Measurements from ENCODE around the gene CPT2.
A peak's percentile ranks its signal among the peaks of the same experiment; 100 is the strongest.
"Not testable (repeated sequence)": the region's sequence is repeated elsewhere in the genome, so short reads cannot be mapped to it uniquely, and the experiment has no call there.

CPT2 gene

GRCh38 chr1:53187401-53187800 lies 9.2 kb upstream of the CPT2 start:
- Histone ChIP-seq H3K9me3 (ENCODE audit: low read length) (no peaks in the 10 kb centered on the region), H2AFZ (ENCODE audit: low read depth, low read length) (no peak overlapping the region), H3K27me3 (ENCODE audit: insufficient read depth, low read length) (peaks cover 7% of the 10 kb centered on the region), H3K36me3 (ENCODE audit: insufficient read depth, low read length) (no peaks in the 10 kb centered on the region), H3K4me1 (ENCODE audit: insufficient read depth, low read length) (no peaks in the 10 kb centered on the region), H3K4me3 (ENCODE audit: low read length) (no peak overlapping the region)

- Histone ChIP-seq H3K4me1 (ENCODE audit: insufficient read depth, low read length) (no peaks in the 10 kb centered on the region), H3K36me3 (ENCODE audit: insufficient read depth, low read length) (no peaks in the 10 kb centered on the region), H3K9me3 (ENCODE audit: low read length) (no peaks in the 10 kb centered on the region), H3K4me3 (ENCODE audit: low read length) (no peak overlapping the region), H3K27me3 (ENCODE audit: insufficient read depth, low read length) (peaks cover 3% of the 10 kb centered on the region), H2AFZ (ENCODE audit: low read depth, low read length) (no peak overlapping the region)
These were observed 8.5 kb upstream of the CPT2 start for GRCh38 chr1:53188099-53188498.

DNA sequence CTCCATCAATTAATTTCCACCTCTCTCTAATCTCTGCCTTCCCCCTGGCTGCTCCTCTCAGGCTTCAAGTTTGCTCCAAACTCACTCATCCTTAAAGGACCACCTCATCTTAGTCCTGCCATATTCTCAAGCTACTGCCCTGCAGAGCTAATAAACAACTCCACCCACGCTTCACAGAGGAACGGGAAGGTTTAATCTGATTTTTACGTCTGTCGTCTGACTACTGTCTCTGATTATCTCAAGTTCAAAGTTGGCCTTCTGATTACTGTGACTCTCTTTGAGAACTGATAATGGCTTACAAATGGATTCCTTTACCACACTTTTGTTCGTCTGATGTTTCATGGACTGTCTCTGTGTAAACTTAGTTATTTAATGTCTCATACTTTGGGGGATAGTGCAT lies 7.6 kb upstream of the CPT2 start:
- no peaks in the 10 kb centered on the region for H3K36me3 ChIP-seq (ENCODE audit: insufficient read depth, low read length)
- no peak overlapping the region for H3K4me3 ChIP-seq (ENCODE audit: low read length)
- H3K27me3 ChIP-seq (ENCODE audit: insufficient read depth, low read length): peaks cover 3% of the 10 kb centered on the region
- H2AFZ ChIP-seq (ENCODE audit: low read depth, low read length): no peak overlapping the region
- H3K9me3 ChIP-seq (ENCODE audit: low read length): no peaks in the 10 kb centered on the region
- H3K4me1 ChIP-seq (ENCODE audit: insufficient read depth, low read length): no peaks in the 10 kb centered on the region

- Histone ChIP-seq H2AFZ (ENCODE audit: low read depth, low read length) (no peak overlapping the region), H3K9me3 (ENCODE audit: low read length) (no peaks in the 10 kb centered on the region), H3K27me3 (ENCODE audit: insufficient read depth, low read length) (peaks cover 3% of the 10 kb centered on the region), H3K4me1 (ENCODE audit: insufficient read depth, low read length) (no peaks in the 10 kb centered on the region), H3K4me3 (ENCODE audit: low read length) (no peak overlapping the region), H3K36me3 (ENCODE audit: insufficient read depth, low read length) (no peaks in the 10 kb centered on the region)
These were observed 6.4 kb upstream of the CPT2 start for GRCh38 chr1:53190210-53190611.

GRCh38 chr1:53195246-53196016 lies 1.2 kb upstream of the CPT2 start:
- H3K27me3 ChIP-seq (ENCODE audit: insufficient read depth, low read length): peaks cover 3% of the 10 kb centered on the region
- peak overlapping the region; percentile 94 for H2AFZ ChIP-seq (ENCODE audit: low read depth, low read length)
- no peaks in the 10 kb centered on the region for H3K36me3 ChIP-seq (ENCODE audit: insufficient read depth, low read length)
- H3K9me3 ChIP-seq (ENCODE audit: low read length): no peaks in the 10 kb centered on the region
- peaks cover 7% of the 10 kb centered on the region for H3K4me1 ChIP-seq (ENCODE audit: insufficient read depth, low read length)
- no peak overlapping the region for H3K4me3 ChIP-seq (ENCODE audit: low read length)

DNA sequence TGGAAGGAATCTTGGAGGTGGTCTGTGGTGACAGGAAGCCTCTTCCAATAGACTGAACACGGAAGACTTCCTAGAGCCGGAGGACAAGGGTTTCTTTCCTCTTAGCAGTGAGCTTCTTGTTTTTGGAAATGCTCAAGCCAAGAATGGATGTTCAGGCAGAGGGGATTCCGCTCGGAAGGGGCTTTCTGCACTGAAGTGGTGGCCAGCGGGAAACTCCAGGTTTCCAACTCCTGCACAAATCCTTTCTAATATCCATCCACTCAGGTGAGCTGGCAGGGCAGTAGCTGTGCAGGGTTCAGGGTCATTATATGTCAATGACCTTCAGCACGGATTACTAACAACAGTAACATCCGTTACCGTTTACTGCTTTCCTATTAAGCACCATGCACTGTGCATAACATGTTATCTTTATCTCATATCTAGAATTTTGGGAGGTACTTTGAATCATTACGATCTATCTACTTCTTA lies 573 bp upstream of the CPT2 start:
- Histone ChIP-seq H3K9me3 (ENCODE audit: low read length) (no peaks in the 10 kb centered on the region), H2AFZ (ENCODE audit: low read depth, low read length) (peak overlapping the region; percentile 94), H3K4me3 (ENCODE audit: low read length) (peak overlapping the region; percentile 96), H3K4me1 (ENCODE audit: insufficient read depth, low read length) (peaks cover 7% of the 10 kb centered on the region), H3K27me3 (ENCODE audit: insufficient read depth, low read length) (peaks cover 2% of the 10 kb centered on the region), H3K36me3 (ENCODE audit: insufficient read depth, low read length) (peaks cover 5% of the 10 kb centered on the region)

DNA sequence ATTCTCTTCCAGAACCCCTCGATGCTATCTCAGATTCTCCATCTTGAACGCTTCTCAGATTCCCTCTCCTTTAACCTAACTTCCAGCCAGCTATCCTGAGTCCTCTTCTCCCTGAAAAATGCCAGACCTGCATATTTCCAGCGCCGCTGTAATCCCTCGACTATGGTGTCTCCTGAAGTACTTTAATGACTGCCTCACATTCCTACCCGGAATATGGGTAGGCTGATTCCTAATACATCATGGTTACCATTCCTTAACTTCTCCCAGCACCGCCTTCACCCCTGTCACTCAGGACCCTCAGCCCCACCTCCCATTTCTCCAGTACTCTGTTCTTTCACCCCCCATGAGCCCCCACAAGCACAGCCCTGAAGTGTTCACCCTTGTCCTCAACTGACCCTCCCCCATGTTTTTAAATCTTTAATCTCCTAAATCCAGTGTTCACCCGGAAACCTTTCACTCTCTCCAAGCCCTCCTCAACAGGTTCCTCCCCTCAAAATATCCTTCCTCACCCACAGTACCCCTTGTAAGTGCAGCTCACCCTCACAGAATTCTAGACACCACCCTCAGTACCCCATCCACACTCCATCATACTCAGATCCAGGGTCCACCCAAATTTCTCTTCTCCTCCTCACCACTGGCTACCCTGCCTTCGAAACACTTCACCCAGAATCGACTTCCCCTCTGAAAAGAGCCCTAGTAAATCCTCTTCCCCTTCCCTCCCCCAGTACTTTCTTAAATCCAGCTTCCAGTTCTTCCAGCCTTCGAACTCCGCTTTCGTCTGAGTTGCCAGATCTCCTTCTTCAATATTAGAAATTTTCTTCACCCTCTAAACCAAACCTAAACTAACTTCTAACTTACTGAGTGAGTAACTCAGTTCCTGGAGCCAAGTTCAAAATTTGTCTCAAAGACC lies 922 bp downstream of the CPT2 start:
- no peaks in the 10 kb centered on the region for H3K9me3 ChIP-seq (ENCODE audit: low read length)
- no peaks in the 10 kb centered on the region for H3K27me3 ChIP-seq (ENCODE audit: insufficient read depth, low read length)
- peak overlapping the region; percentile 94 for H2AFZ ChIP-seq (ENCODE audit: low read depth, low read length)
- H3K36me3 ChIP-seq (ENCODE audit: insufficient read depth, low read length): peaks cover 20% of the 10 kb centered on the region
- H3K4me1 ChIP-seq (ENCODE audit: insufficient read depth, low read length): peaks cover 7% of the 10 kb centered on the region
- H3K4me3 ChIP-seq (ENCODE audit: low read length): peak overlapping the region; percentile 96

DNA sequence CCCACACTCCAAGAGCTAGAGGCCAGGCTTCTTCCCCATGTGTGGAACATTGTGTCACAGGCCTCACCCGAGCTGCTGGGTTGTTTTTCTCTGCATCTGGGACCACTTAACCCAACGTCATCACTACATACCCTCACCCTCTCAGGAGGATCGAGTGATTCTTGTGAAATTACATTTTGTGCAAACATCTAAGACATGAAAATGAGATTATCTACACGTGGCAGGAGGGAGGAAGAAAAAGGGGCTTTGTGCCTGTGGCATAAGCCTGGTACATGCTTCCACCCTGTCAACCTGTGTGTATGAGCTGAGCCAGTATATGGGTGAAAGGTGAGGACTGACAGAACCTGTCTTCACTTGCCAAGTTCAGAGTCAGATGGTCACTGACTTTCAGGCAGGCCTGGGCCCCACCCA lies 1.6 kb downstream of the CPT2 start:
- H3K9me3 ChIP-seq (ENCODE audit: low read length): no peaks in the 10 kb centered on the region
- H3K36me3 ChIP-seq (ENCODE audit: insufficient read depth, low read length): peaks cover 27% of the 10 kb centered on the region
- no peak overlapping the region for H3K4me3 ChIP-seq (ENCODE audit: low read length)
- no peak overlapping the region for H2AFZ ChIP-seq (ENCODE audit: low read depth, low read length)
- H3K4me1 ChIP-seq (ENCODE audit: insufficient read depth, low read length): peaks cover 7% of the 10 kb centered on the region
- no peaks in the 10 kb centered on the region for H3K27me3 ChIP-seq (ENCODE audit: insufficient read depth, low read length)

- no peak overlapping the region for H3K4me3 ChIP-seq (ENCODE audit: low read length)
- no peak overlapping the region for H2AFZ ChIP-seq (ENCODE audit: low read depth, low read length)
- peaks cover 76% of the 10 kb centered on the region for H3K36me3 ChIP-seq (ENCODE audit: insufficient read depth, low read length)
- peaks cover 27% of the 10 kb centered on the region for H3K9me3 ChIP-seq (ENCODE audit: low read length)
- no peaks in the 10 kb centered on the region for H3K27me3 ChIP-seq (ENCODE audit: insufficient read depth, low read length)
- no peaks in the 10 kb centered on the region for H3K4me1 ChIP-seq (ENCODE audit: insufficient read depth, low read length)
These were observed 6.8 kb downstream of the CPT2 start for GRCh38 chr1:53203466-53203865.

DNA sequence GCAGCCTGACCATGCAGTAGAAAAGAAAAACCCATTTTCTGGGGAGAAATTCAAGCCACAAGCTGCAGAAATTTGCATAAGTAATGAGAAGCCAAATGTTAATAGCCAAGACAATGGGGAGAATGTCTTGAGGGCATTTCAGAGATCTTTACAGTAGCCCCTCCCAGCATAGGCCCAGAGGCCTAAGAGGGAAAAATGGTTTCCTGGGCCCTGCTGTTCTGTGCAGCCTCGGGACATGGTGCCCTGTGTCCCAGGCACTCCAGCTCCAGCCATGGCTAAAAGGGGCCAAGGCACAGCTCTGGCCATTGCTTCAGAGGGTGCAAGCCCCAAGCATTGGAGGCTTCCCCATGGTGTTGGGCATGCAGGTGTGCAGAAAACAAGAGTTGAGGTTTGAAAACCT lies 8.9 kb downstream of the CPT2 start:
- not testable (repeated sequence) for H3K4me1 ChIP-seq (ENCODE audit: insufficient read depth, low read length); H3K27me3 ChIP-seq (ENCODE audit: insufficient read depth, low read length); H2AFZ ChIP-seq (ENCODE audit: low read depth, low read length); H3K4me3 ChIP-seq (ENCODE audit: low read length)
- H3K36me3 ChIP-seq (ENCODE audit: insufficient read depth, low read length): peaks cover 95% of the 10 kb centered on the region
- peaks cover 27% of the 10 kb centered on the region for H3K9me3 ChIP-seq (ENCODE audit: low read length)

DNA sequence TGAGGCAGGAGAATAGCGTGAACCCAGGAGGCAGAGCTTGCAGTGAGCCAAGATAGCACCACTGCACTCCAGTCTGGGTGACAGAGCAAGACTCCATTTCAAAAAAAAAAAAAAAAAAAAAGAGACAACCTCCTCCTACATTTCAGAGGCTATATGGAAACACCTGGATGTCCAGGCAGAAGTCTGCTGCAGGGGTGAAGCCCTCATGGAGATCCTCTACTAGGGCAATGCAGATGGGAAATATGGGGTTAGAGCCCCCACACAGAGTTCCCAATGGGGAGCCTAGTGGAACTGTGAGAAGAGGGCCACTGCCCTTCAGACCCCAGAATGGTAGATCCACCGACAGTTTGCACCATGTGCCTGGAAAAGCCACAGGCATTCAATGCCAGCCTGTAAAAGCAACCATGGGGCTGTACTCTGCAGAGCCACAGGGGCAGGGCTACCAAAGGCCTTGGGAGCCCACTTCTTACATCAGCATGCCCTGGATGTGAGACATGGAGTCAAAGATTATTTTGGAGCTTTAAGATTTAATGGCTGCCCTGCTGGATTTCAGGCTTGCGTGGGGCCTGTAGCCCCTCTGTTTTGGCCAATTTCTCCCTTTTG lies 9.6 kb downstream of the CPT2 start:
- Histone ChIP-seq H3K9me3 (ENCODE audit: low read length) (peaks cover 27% of the 10 kb centered on the region), H3K36me3 (ENCODE audit: insufficient read depth, low read length) (peaks cover 95% of the 10 kb centered on the region)
- not testable (repeated sequence) for H3K27me3 ChIP-seq (ENCODE audit: insufficient read depth, low read length); H3K4me3 ChIP-seq (ENCODE audit: low read length); H3K4me1 ChIP-seq (ENCODE audit: insufficient read depth, low read length); H2AFZ ChIP-seq (ENCODE audit: low read depth, low read length)

DNA sequence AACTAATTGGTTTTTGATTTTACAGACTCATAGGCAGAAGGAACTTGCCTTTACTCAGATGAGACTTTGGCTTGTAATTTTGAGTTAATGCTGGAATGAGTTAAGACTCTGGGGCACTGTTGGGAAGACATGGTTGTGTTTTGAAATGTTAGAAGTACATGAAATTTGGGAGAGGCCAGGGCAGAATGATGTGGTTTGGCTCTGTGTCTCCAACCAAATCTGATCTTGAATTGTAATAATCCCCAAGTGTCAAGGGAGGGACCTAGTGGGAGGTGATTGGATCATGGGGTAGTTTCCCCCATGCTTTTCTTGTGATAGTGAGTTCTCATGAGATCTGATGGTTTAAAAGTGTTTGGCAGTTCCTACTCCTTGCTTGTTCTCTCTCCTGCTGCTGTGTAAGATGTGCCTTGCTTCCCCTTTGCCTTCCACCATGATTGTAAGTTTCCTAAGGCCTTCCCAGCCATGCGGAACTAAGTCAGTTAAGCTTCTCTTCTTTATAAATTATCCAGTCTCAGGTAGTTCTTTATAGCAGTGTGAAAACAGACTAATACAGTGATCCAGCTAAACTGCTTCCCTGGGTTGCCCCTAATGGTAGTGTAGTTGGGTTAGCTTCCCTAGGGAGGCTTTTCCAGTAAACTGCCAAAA lies 10.2 kb downstream of the CPT2 start:
- H3K27me3 ChIP-seq (ENCODE audit: insufficient read depth, low read length): no peaks in the 10 kb centered on the region
- H2AFZ ChIP-seq (ENCODE audit: low read depth, low read length): no peak overlapping the region
- peaks cover 27% of the 10 kb centered on the region for H3K9me3 ChIP-seq (ENCODE audit: low read length)
- H3K4me3 ChIP-seq (ENCODE audit: low read length): no peak overlapping the region
- peaks cover 90% of the 10 kb centered on the region for H3K36me3 ChIP-seq (ENCODE audit: insufficient read depth, low read length)
- no peaks in the 10 kb centered on the region for H3K4me1 ChIP-seq (ENCODE audit: insufficient read depth, low read length)

Measured in neuron (in vitro differentiated cells).